Measurements from ENCODE around the gene HDHD5. TPM values are rescaled to one million over a fixed set of nuclear protein-coding genes. Genes with fewer than 3 reads are reported as not detected.

The HDHD5 gene
- polyA plus RNA-seq, 3 donors from 2014 or later: 47.0 to 67.7 (median 47.3) TPM

Other genes starting within 250 kb of the HDHD5 start
- gene GAB4, start 151.1 kb downstream of the HDHD5 start, polyA plus RNA-seq: under 1 TPM in 1 of 3 donors, not detected in 2; 0.08 TPM
- gene IL17RA, start 74.3 kb downstream of the HDHD5 start, polyA plus RNA-seq: 10 to 100 TPM; 12.8 to 21.0 (median 14.6) TPM
- not detected for gene TMEM121B, start 37.9 kb downstream of the HDHD5 start, polyA plus RNA-seq
- 100 to 1,000 TPM in 2 of 3 donors, 10 to 100 TPM in 1; 45.2 to 128 (median 104) TPM for gene ADA2, start 60.2 kb upstream of the HDHD5 start, polyA plus RNA-seq
- gene CECR2, start 210.2 kb upstream of the HDHD5 start, polyA plus RNA-seq: not detected